Ishikawa (cell line): ENCODE data around the gene PKD1.

ENCODE experiments used
- CEBPB ChIP-seq: IDR thresholded peaks from 2 replicates; pipeline ENCODE4 v1.6.1; 2012
- CREB1 ChIP-seq: IDR thresholded peaks from 2 replicates; pipeline ENCODE4 v1.6.1; 2012; ENCODE audit warnings: low read depth
- EP300 ChIP-seq: IDR thresholded peaks from 2 replicates; pipeline ENCODE4 v1.6.1; 2012; ENCODE audit warnings: borderline replicate concordance
- RAD21 ChIP-seq: IDR thresholded peaks from 2 replicates; pipeline ENCODE4 v1.6.1; 2012; ENCODE audit warnings: low read depth
- ZBTB7A ChIP-seq: IDR thresholded peaks from 2 replicates; pipeline ENCODE4 v1.6.1; 2012; ENCODE audit warnings: low read depth
- TF ChIP-seq, protein P1 (sequence below): IDR thresholded peaks from 2 replicates; pipeline ENCODE4 v1.6.1; 2012
- TF ChIP-seq, protein P2 (sequence below): IDR thresholded peaks from 2 replicates; pipeline ENCODE4 v1.6.1; 2012; ENCODE audit warnings: low read depth, mild to moderate bottlenecking

DNA sequence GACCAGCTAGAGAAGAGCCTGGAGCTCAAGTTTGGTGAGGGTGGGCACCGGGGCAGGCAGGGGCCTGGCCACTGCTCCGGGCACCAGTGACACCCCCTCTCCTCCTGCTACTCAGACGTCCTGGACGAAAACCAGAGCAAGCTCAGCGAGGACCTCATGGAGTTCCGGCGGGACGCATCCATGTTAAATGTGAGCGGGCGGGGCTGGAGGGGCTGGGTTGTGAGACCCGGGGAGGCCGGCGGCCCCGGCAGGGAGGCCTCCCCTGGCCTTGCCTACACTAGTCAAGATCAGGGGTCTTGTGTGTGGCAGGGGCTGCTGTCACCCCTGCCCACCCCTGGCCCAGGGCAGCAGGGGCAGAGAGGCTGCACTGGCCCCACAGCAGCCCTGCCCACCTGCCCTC lies 37.7 kb upstream of the PKD1 start:
- TF ChIP-seq EP300 (no peak), CREB1 (no peak), ZBTB7A (no peak), CEBPB (no peak), RAD21 (no peak)
- TF ChIP-seq, protein P1, sequence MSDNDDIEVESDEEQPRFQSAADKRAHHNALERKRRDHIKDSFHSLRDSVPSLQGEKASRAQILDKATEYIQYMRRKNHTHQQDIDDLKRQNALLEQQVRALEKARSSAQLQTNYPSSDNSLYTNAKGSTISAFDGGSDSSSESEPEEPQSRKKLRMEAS = no peak
- TF ChIP-seq, protein P2, sequence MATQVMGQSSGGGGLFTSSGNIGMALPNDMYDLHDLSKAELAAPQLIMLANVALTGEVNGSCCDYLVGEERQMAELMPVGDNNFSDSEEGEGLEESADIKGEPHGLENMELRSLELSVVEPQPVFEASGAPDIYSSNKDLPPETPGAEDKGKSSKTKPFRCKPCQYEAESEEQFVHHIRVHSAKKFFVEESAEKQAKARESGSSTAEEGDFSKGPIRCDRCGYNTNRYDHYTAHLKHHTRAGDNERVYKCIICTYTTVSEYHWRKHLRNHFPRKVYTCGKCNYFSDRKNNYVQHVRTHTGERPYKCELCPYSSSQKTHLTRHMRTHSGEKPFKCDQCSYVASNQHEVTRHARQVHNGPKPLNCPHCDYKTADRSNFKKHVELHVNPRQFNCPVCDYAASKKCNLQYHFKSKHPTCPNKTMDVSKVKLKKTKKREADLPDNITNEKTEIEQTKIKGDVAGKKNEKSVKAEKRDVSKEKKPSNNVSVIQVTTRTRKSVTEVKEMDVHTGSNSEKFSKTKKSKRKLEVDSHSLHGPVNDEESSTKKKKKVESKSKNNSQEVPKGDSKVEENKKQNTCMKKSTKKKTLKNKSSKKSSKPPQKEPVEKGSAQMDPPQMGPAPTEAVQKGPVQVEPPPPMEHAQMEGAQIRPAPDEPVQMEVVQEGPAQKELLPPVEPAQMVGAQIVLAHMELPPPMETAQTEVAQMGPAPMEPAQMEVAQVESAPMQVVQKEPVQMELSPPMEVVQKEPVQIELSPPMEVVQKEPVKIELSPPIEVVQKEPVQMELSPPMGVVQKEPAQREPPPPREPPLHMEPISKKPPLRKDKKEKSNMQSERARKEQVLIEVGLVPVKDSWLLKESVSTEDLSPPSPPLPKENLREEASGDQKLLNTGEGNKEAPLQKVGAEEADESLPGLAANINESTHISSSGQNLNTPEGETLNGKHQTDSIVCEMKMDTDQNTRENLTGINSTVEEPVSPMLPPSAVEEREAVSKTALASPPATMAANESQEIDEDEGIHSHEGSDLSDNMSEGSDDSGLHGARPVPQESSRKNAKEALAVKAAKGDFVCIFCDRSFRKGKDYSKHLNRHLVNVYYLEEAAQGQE = no peak
